CD14-positive monocyte (primary cell): ENCODE measurements around the gene OR2T1. TPM values are rescaled to one million over a fixed set of nuclear protein-coding genes. Genes with fewer than 3 reads are reported as not detected.

Source experiments
- DNase-seq, 3 donors: peaks; one replicate each; pipeline ENCODE4 v3.0.0-alpha.2; 2011 to 2022
- H2AFZ ChIP-seq: 2 replicates; pipeline ENCODE4 v1.6.0; 2012; ENCODE audit warnings: mild to moderate bottlenecking, low read depth, low read length, inconsistent platforms; ENCODE audit not compliant: insufficient read depth, poor library complexity, severe bottlenecking
- H3K27ac ChIP-seq, 2 donors: 1 replicate in 1 of 2; 2 replicates in 1 of 2; pipeline ENCODE4 v1.5.1; 2012 to 2013; ENCODE audit warnings: low read length in 2 of 2, control low read depth in 1 of 2, inconsistent platforms in 1 of 2, low read depth in 1 of 2, mild to moderate bottlenecking in 1 of 2
- H3K27me3 ChIP-seq, 2 donors: one replicate each; pipeline versions ENCODE4 v1.6.0 to v1.6.1; 2011 to 2013; ENCODE audit warnings: low read length in 2 of 2; ENCODE audit not compliant: control insufficient read depth in 2 of 2, insufficient read depth in 2 of 2
- H3K36me3 ChIP-seq, 2 donors: replicated peaks in 1 of 2; 1 replicate in 1 of 2; 2 replicates in 1 of 2; pipeline versions ENCODE4 v1.5.1 to v1.6.1; 2012 to 2013; ENCODE audit warnings: low read length in 2 of 2, control low read depth in 1 of 2, inconsistent platforms in 1 of 2, mild to moderate bottlenecking in 1 of 2; ENCODE audit not compliant: insufficient read depth in 2 of 2, control insufficient read depth in 1 of 2
- H3K4me1 ChIP-seq, 2 donors: 1 replicate in 1 of 2; 2 replicates in 1 of 2; pipeline versions ENCODE4 v1.5.1 to v1.6.1; 2012 to 2013; ENCODE audit warnings: low read length in 2 of 2, control low read depth in 1 of 2, inconsistent platforms in 1 of 2, mild to moderate bottlenecking in 1 of 2, moderate library complexity in 1 of 2; ENCODE audit not compliant: insufficient read depth in 2 of 2, control insufficient read depth in 1 of 2
- H3K4me2 ChIP-seq: replicated peaks from 2 replicates; pipeline ENCODE3; 2012; ENCODE audit warnings: low read length, moderate library complexity, mild to moderate bottlenecking; ENCODE audit not compliant: poor library complexity, severe bottlenecking; ENCODE audit errors: extremely low read depth
- H3K4me3 ChIP-seq, 3 experiments: fragments of 200-600 bp in 1 of 3; sonication (generic) in 1 of 3; replicated peaks in 1 of 3; 1 replicate in 2 of 3; 2 replicates in 1 of 3; pipeline ENCODE4 v1.5.1; 2011 to 2013; ENCODE audit warnings: low read length in 3 of 3, mild to moderate bottlenecking in 3 of 3, control low read depth in 2 of 3, low read depth in 2 of 3, inconsistent platforms in 1 of 3, moderate library complexity in 1 of 3
- H3K79me2 ChIP-seq: 2 replicates; pipeline ENCODE4 v1.6.0; 2012; ENCODE audit warnings: mild to moderate bottlenecking, control low read depth, inconsistent platforms, low read length, moderate library complexity; ENCODE audit not compliant: insufficient read depth
- H3K9ac ChIP-seq: 2 replicates; pipeline ENCODE4 v1.6.0; 2017; ENCODE audit warnings: low read length, mild to moderate bottlenecking; ENCODE audit not compliant: insufficient read depth, poor library complexity, severe bottlenecking
- H3K9me3 ChIP-seq, 2 donors: replicated peaks in 1 of 2; 1 replicate in 1 of 2; 2 replicates in 1 of 2; pipeline versions ENCODE4 v1.5.1 to v1.6.1; 2012 to 2013; ENCODE audit warnings: low read length in 2 of 2, control low read depth in 1 of 2; ENCODE audit not compliant: control insufficient read depth in 1 of 2, insufficient read depth in 1 of 2
- H4K20me1 ChIP-seq: 2 replicates; pipeline ENCODE4 v1.6.0; 2012; ENCODE audit warnings: mild to moderate bottlenecking, low read length, control low read depth, moderate library complexity; ENCODE audit not compliant: insufficient read depth
- H3K27ac Mint-ChIP-seq, 7 donors: one replicate each; pipeline ENCODE4 v1.8.0; 2020; ENCODE audit warnings: mild to moderate bottlenecking in 7 of 7, mixed read lengths in 7 of 7, moderate library complexity in 6 of 7, inconsistent platforms in 2 of 7
- H3K27me3 Mint-ChIP-seq, 3 donors: one replicate each; pipeline ENCODE4 v1.8.0; 2021 to 2022; ENCODE audit warnings: low read depth in 3 of 3, mild to moderate bottlenecking in 3 of 3, mixed read lengths in 3 of 3, moderate library complexity in 3 of 3, inconsistent platforms in 1 of 3
- H3K36me3 Mint-ChIP-seq, 2 donors: one replicate each; pipeline ENCODE4 v1.8.0; 2020; ENCODE audit warnings: mixed read lengths in 2 of 2, inconsistent platforms in 1 of 2, mild to moderate bottlenecking in 1 of 2
- H3K4me1 Mint-ChIP-seq: one replicate; pipeline ENCODE4 v1.8.0; 2020; ENCODE audit warnings: mild to moderate bottlenecking, mixed read lengths
- H3K4me3 Mint-ChIP-seq, 2 donors: one replicate each; pipeline ENCODE4 v1.8.0; 2020; ENCODE audit warnings: mild to moderate bottlenecking in 2 of 2, mixed read lengths in 2 of 2, moderate library complexity in 1 of 2
- H3K9me3 Mint-ChIP-seq, 7 donors: one replicate each; pipeline ENCODE4 v1.8.0; 2020 to 2022; ENCODE audit warnings: mixed read lengths in 7 of 7, mild to moderate bottlenecking in 6 of 7, moderate library complexity in 6 of 7, inconsistent platforms in 2 of 7
- CTCF ChIP-seq: fragments of 200-600 bp; IDR thresholded peaks from one replicate; pipeline ENCODE4 v1.8.0; 2022; ENCODE audit warnings: antibody characterized with exemption, mild to moderate bottlenecking
- WGBS: methylation state at CpG from one replicate; pipeline ENCODE4 v1.1.5; 2013; ENCODE audit warnings: missing lambda C conversion rate; ENCODE audit not compliant: insufficient coverage; 5-methylcytosine and 5-hydroxymethylcytosine counted together
- intact Hi-C, 2 donors: fragments of 100-400 bp; cut with micrococcal nuclease; formaldehyde crosslinking; loops; one replicate each; pipeline versions ENCODE4 v1.15.0 to v1.15.1; 2023
- polyA plus RNA-seq, 3 donors: library from polyadenylated mRNA; depleted of rRNA in 1 of 3; unstranded in 2 of 3; stranded (reverse) in 1 of 3; fragments of 300-500 nt in 2 of 3; fragments of >200 nt in 1 of 3; fragmentation: Illumina TruSeq in 2 of 3; gene quantifications; 1 replicate in 2 of 3; 2 replicates in 1 of 3; pipeline ENCODE4 v1.2.3, GENCODE V29; 2012 to 2021

OR2T1 gene
- polyA plus RNA-seq, 3 donors, result not detected

GRCh38 chr1:248375446-248375845, 27.4 kb upstream of the OR2T1 start, which contains the start of gene OR2T6:
Gene OR2T6 (plus strand): TSS chr1:248375746. CDS start chr1:248387609, 11,863 bp downstream.
- H3K4me3 Mint-ChIP-seq, result no peak within 1 kb of the TSS
- TF ChIP-seq CTCF, result no peak
- no peaks in the 10 kb centered on the region for H4K20me1 ChIP-seq
- no peak within 1 kb of the TSS for H3K9ac ChIP-seq
- intact Hi-C loops, result no loop called here
- H2AFZ ChIP-seq, result no peak within 1 kb of the TSS
- H3K27ac ChIP-seq, result no peak within 1 kb of the TSS
- no peaks in the 10 kb centered on the region for H3K36me3 Mint-ChIP-seq
- no peak within 1 kb of the TSS for H3K27ac Mint-ChIP-seq
- no peaks in the 10 kb centered on the region for H3K27me3 Mint-ChIP-seq
- H3K9me3 ChIP-seq, result peaks cover 0 to 6% of the 10 kb centered on the region in 2 donors
- peaks cover 0 to 7% (median 0%) of the 10 kb centered on the region in 7 donors for H3K9me3 Mint-ChIP-seq
- no peaks in the 10 kb centered on the region for H3K27me3 ChIP-seq
- H3K4me1 Mint-ChIP-seq, result no peaks in the 10 kb centered on the region
- H3K79me2 ChIP-seq, result no peaks in the 10 kb centered on the region
- no peak for DNase-seq
- no peaks in the 10 kb centered on the region for H3K36me3 ChIP-seq
- no peaks in the 10 kb centered on the region for H3K4me1 ChIP-seq
- H3K4me2 ChIP-seq, result no peak within 1 kb of the TSS
- H3K4me3 ChIP-seq, result no peak within 1 kb of the TSS

- Mint-ChIP-seq H3K36me3 (no peaks in the 10 kb centered on the region), H3K4me1 (no peaks in the 10 kb centered on the region), H3K27me3 (no peaks in the 10 kb centered on the region), H3K4me3 (no peak overlapping the region), H3K9me3 (peaks cover 0 to 4% (median 0%) of the 10 kb centered on the region in 7 donors), H3K27ac (no peak overlapping the region)
- no peaks in the 10 kb centered on the region for H3K36me3 ChIP-seq
- H3K9ac ChIP-seq, result no peak overlapping the region
- no peak for DNase-seq
- H3K4me3 ChIP-seq, result no peak overlapping the region
- no peaks in the 10 kb centered on the region for H3K79me2 ChIP-seq
- no peak for TF ChIP-seq CTCF
- H3K9me3 ChIP-seq, result peaks cover 0 to 6% of the 10 kb centered on the region in 2 donors
- H3K27ac ChIP-seq, result no peak overlapping the region
- H3K4me1 ChIP-seq, result no peaks in the 10 kb centered on the region
- H2AFZ ChIP-seq, result no peak overlapping the region
- WGBS, result 54% methylated on average over 2 of the region's 3 CpGs
- H3K27me3 ChIP-seq, result no peaks in the 10 kb centered on the region
- intact Hi-C loops, result no loop called here
- H3K4me2 ChIP-seq, result no peak overlapping the region
- H4K20me1 ChIP-seq, result no peaks in the 10 kb centered on the region
Measured at GRCh38 chr1:248376916-248377315, 25.9 kb upstream of the OR2T1 start.
